T-helper 2 cell treated with Interferon-gamma antibody and Interleukin-4, amounts not matched to agents 5 μg/mL and 100 μg/mL, for 36 hours (primary cell): ENCODE data around the gene CCT2.

Experiments used
- DNase-seq: peaks from one replicate; pipeline ENCODE4 v3.0.0; 2021; ENCODE audit warnings: low spot score
- H3K27ac Mint-ChIP-seq: one replicate; pipeline ENCODE4 v1.8.0; 2021; ENCODE audit warnings: mild to moderate bottlenecking, mixed read lengths
- H3K27me3 Mint-ChIP-seq: one replicate; pipeline ENCODE4 v1.8.0; 2021; ENCODE audit warnings: low read depth, mixed read lengths
- H3K36me3 Mint-ChIP-seq: one replicate; pipeline ENCODE4 v1.8.0; 2021; ENCODE audit warnings: low read depth, mixed read lengths
- H3K4me1 Mint-ChIP-seq: one replicate; pipeline ENCODE4 v1.8.0; 2021; ENCODE audit warnings: low read depth, mixed read lengths
- H3K4me3 Mint-ChIP-seq: one replicate; pipeline ENCODE4 v1.8.0; 2022; ENCODE audit warnings: mild to moderate bottlenecking, moderate library complexity, mixed read lengths
- H3K9me3 Mint-ChIP-seq: one replicate; pipeline ENCODE4 v1.8.0; 2021; ENCODE audit warnings: mixed read lengths

CCT2 gene

DNA sequence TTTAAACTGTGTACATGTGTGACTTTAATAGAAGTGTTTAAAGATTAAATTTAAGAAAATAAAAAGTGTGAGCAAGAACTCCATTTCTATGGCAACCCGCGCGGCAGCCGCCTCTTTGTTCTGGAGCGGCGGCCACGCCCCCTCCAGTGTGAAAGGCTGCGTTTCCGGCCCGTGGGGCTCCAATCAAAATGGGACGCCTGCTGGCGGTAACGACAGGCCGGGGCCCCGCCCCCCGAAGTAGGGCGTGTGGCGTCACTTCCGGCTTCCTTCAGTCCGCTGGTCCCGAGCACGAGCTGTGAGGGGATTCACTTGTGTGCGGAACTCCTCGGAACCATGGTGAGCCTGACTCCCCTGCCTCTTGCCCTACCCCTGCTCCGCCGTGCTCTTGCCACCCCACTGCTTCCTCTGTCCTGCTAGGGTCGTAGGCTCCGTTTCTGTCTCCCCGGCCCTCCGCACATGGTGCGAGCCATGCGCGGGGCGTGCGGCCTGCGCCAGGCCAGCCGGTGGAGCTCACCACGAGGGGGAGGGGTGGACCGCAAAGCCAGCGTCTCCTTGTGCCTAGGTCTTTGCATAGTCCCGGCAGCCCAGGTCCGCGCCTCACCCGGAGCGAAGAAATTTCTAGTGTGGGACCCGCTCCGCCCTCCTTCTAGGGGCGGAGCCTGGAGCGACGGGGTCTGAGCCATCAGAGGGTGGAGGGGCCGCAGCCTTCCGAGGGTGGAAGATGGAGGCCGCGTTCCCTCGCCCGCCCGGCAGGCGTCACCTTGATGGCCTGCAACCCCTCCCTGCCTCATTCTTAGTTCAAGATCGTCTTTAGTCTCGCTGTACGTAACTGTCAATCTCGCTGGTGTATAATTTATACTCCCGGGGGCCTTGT, at the start of gene CCT2:
CCT2 (plus strand) TSS at position 271 of the 874 bp plus-strand sequence; CDS start at position 334, 63 bp downstream.
- DNase-seq: peak; percentile 96
- peak within 1 kb of the TSS; percentile 98 for H3K27ac Mint-ChIP-seq
- H3K4me1 Mint-ChIP-seq: peaks cover 6% of the 10 kb centered on the region
- no peaks in the 10 kb centered on the region for H3K27me3 Mint-ChIP-seq
- H3K9me3 Mint-ChIP-seq: no peaks in the 10 kb centered on the region
- H3K4me3 Mint-ChIP-seq: peak within 1 kb of the TSS; percentile 98
- H3K36me3 Mint-ChIP-seq: peaks cover 41% of the 10 kb centered on the region

DNA sequence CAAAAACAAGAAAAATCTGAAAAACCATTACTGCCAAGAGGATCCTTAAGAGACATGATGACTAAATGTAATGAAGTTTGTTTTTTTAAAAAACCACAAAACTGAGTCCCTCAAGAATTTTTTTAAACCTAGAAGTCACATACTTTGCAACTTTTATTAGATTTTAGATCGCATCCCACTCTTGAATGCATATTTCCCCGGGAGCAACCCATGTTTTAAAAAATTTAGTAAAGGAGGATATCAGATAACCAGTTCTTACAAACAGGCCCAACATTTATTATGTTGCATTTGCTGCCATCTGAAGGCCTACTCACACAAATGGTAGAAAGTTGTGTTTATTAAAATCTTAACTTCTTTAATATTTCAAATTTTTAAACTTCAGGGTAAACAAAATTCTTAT, 44.3 kb upstream of the CCT2 start:
- Mint-ChIP-seq H3K27ac (no peak overlapping the region), H3K4me1 (peaks cover 2% of the 10 kb centered on the region), H3K27me3 (no peaks in the 10 kb centered on the region), H3K36me3 (peaks cover 33% of the 10 kb centered on the region), H3K4me3 (no peak overlapping the region), H3K9me3 (peaks cover 20% of the 10 kb centered on the region)
- no peak for DNase-seq

DNA sequence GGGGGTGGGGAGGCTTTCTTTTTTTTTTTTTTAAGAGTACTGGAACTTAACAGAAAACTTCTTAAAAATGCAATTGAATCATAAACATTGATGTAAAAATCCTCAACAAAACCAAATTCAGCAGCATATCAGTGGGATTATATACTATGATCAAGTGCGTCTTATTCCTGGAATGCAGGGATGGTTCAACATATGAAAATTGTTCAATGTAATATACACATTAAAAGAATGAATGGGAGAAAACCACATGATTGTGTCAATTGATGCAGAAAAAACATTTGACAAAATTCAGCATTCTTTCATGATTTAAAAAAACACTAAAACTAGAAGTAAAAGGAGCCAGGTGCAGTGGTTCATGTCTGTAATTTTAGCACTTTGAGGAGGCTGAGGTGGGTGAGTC, 41.2 kb upstream of the CCT2 start:
- DNase-seq: no peak
- no peak overlapping the region for H3K27ac Mint-ChIP-seq
- H3K27me3 Mint-ChIP-seq: no peaks in the 10 kb centered on the region
- peaks cover 29% of the 10 kb centered on the region for H3K36me3 Mint-ChIP-seq
- H3K4me3 Mint-ChIP-seq: no peak overlapping the region
- peaks cover 4% of the 10 kb centered on the region for H3K4me1 Mint-ChIP-seq
- H3K9me3 Mint-ChIP-seq: peaks cover 21% of the 10 kb centered on the region

DNA sequence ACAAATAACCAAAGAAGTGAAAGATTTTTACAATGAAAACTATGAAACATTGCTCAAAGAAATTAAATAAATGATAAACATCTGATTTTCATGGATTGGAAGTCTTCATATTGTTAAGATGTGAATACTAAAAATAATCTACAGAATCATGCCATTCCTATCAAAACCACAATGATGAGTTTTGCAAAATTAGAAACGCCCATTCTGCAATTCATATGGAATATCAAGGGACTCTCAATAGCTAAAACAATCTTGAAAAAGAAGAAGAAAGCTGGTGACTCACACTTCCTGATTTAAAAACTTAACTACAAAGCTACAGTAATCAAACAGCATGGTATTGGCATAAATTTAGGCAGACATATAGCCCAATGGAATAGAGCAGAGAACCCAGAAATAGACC, 40.2 kb upstream of the CCT2 start:
- Mint-ChIP-seq H3K27me3 (no peaks in the 10 kb centered on the region), H3K9me3 (peaks cover 21% of the 10 kb centered on the region), H3K36me3 (peaks cover 26% of the 10 kb centered on the region), H3K4me1 (peaks cover 4% of the 10 kb centered on the region), H3K27ac (no peak overlapping the region), H3K4me3 (no peak overlapping the region)
- DNase-seq: no peak

DNA sequence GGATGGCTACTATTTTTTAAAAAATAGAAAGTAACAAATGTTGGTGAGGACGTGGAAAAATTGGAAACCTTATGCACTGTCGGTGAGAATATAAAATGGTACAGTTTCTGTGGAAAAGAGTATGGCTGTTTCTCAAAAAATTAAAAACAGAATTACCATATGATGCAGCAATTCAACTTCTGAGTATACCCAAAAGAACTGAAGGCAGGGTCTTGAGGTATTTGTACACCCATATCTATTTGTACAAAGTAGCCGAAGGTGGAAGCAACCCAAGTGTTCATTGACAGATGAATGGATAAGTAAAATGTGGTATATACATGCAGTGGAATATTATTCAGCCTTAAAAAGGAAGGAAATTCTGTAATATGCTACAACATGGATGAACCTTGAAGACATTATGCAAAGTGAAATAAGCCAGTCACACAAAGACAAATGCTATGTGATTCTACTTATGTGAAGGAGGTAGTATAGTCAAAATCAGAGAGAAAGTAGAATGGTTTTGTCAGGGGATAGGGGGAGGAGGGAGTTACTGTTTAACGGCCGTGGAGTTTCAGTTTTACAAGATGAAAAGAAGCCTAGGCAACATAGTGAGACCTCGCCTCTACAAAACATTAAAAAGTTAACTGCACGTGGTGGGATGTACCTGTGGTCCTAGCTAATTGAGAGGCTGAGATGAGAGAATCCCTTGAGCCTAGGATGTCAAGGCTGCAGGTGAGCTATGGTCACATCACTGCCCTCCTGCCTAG, 38.4 kb upstream of the CCT2 start:
- no peak for DNase-seq
- no peak overlapping the region for H3K27ac Mint-ChIP-seq

DNA sequence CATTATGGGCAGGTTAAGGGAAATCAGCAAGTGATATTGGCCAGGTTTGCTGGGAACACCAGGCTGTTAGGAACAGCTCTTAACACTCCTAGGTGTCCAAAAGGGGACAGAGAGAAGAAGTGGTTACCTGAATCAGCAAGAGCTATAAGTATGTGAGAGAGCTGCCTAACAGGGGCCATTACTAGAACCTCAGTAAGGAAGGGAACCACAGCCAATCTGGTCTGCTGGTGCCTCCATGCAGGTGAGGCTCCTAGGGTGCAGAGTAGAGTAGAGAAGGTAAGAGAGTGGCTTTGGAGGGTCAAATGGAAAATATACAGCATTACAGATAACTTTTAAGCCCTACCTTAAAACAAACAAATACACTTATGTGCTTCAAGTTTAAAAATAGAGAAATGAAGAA, 36.6 kb upstream of the CCT2 start:
- no peak for DNase-seq
- H3K4me3 Mint-ChIP-seq: no peak overlapping the region
- peaks cover 15% of the 10 kb centered on the region for H3K9me3 Mint-ChIP-seq
- peaks cover 2% of the 10 kb centered on the region for H3K4me1 Mint-ChIP-seq
- no peaks in the 10 kb centered on the region for H3K27me3 Mint-ChIP-seq
- peaks cover 16% of the 10 kb centered on the region for H3K36me3 Mint-ChIP-seq
- H3K27ac Mint-ChIP-seq: no peak overlapping the region

More for the DNA sequence above, 38.4 kb upstream of the CCT2 start:
- Mint-ChIP-seq H3K9me3 (peaks cover 21% of the 10 kb centered on the region), H3K27me3 (no peaks in the 10 kb centered on the region), H3K4me1 (peaks cover 2% of the 10 kb centered on the region), H3K4me3 (no peak overlapping the region), H3K36me3 (peaks cover 21% of the 10 kb centered on the region)

DNA sequence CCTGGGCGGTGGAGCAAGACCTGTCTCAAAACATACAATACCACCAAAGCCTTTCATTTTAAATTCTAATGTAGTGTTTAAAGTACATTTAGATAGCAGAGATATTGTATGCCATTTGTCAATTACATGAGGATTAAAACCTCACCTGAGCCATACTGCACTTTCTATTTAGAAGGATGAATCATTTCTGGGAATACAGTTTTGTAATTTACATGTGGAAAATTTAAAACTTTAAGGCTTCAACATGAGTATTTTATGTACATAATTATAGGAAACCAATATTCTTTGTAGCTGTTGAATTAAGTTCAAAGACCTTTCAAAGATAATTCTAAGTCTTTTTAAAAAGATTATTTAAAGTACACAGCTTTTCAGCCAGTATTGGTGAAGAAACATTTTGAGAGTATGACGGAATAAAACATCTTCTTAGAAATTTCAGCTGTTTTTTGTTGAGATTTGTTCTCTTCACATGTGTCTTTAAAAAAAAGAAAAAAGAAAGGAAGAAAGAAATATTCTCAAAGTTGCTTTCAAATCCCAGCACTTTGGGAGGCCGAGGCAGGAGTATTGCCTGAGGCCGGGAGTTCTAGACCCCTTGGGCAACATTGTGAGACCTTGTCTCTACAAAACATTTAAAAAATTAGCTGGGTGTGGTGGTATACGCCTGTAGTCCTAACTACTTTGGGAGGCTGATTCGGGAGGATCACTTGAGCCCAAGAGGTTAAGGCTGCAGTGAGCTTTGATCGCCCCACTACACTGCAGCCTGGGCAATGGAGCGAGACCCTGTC, 34.5 kb upstream of the CCT2 start:
- no peaks in the 10 kb centered on the region for H3K27me3 Mint-ChIP-seq
- H3K9me3 Mint-ChIP-seq: peaks cover 3% of the 10 kb centered on the region
- no peak overlapping the region for H3K4me3 Mint-ChIP-seq
- no peak for DNase-seq
- H3K4me1 Mint-ChIP-seq: peaks cover 2% of the 10 kb centered on the region
- no peak overlapping the region for H3K27ac Mint-ChIP-seq
- H3K36me3 Mint-ChIP-seq: peaks cover 6% of the 10 kb centered on the region

DNA sequence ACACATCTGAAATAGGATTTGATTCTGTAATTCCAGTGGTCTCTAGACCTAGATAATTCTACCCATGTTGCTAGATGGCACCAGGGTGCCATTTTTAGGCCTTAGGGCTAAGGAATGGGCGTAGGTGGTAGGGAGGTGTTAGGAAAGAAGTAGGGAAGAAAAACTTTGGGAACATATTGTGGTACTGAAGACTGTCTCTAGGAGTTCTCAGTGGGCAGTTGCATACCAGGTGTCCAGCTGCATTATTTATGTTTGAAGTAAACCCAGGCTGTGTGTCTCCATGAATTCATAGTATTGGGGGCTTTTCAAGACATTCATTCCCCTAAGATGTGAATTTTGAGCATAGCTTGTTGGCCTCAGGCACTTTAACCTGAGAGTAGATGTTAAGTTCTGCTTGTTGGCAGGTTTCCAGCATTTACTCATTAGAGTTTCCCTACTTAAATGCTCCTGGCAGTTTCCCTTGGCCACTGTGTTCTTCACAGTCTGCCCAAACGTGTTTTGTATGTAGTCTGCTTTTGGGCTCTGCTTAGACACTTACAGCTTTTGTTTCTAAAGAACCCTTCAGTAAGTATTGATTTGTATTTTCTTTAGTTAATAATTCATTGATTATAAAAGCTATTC, 31.5 kb upstream of the CCT2 start:
- H3K4me3 Mint-ChIP-seq: no peak overlapping the region
- DNase-seq: no peak
- no peaks in the 10 kb centered on the region for H3K9me3 Mint-ChIP-seq
- peaks cover 3% of the 10 kb centered on the region for H3K36me3 Mint-ChIP-seq
- no peak overlapping the region for H3K27ac Mint-ChIP-seq
- H3K4me1 Mint-ChIP-seq: no peaks in the 10 kb centered on the region
- H3K27me3 Mint-ChIP-seq: no peaks in the 10 kb centered on the region

DNA sequence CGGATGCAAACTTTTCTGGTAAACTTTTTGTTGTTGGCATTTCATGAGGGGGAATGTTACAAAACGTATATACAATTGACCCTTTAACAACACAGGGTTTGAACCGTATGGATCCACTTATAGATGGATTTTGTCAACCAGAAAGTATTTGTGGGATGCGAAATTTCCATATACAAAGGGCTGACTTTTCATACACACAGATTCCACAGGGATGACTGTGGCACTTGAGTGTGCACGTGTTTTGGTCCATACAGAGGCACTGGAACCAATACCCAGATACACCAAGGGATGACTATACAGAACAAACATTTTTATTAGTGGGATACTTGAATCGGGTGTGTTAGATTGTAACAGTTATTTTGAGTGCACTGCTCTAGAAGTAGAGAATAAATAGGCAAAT, 29.8 kb upstream of the CCT2 start:
- Mint-ChIP-seq H3K36me3 (peaks cover 3% of the 10 kb centered on the region), H3K27ac (no peak overlapping the region), H3K4me3 (no peak overlapping the region), H3K4me1 (no peaks in the 10 kb centered on the region), H3K9me3 (no peaks in the 10 kb centered on the region), H3K27me3 (no peaks in the 10 kb centered on the region)
- no peak for DNase-seq

DNA sequence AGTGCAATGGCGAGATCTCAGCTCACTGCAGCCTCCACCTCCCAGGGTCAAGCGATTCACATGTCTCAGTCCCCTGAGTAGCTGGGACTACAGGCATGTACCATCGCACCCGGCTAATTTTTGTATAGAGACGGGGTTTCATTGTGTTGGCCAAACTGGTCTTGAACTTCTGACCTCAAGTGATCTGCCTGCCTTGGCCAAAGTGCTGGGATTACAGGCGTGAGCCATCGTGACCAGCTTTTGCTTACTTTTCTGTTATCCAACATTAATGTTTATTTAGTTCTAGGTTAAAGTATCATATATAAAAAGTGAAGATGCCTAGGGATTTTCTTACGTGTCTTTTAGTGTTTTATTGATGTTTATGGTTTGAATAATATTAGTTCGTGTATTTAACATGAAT, 28.9 kb upstream of the CCT2 start:
- H3K9me3 Mint-ChIP-seq: no peaks in the 10 kb centered on the region
- H3K27me3 Mint-ChIP-seq: no peaks in the 10 kb centered on the region
- no peak for DNase-seq
- no peak overlapping the region for H3K4me3 Mint-ChIP-seq
- no peaks in the 10 kb centered on the region for H3K36me3 Mint-ChIP-seq
- H3K27ac Mint-ChIP-seq: no peak overlapping the region
- no peaks in the 10 kb centered on the region for H3K4me1 Mint-ChIP-seq

DNA sequence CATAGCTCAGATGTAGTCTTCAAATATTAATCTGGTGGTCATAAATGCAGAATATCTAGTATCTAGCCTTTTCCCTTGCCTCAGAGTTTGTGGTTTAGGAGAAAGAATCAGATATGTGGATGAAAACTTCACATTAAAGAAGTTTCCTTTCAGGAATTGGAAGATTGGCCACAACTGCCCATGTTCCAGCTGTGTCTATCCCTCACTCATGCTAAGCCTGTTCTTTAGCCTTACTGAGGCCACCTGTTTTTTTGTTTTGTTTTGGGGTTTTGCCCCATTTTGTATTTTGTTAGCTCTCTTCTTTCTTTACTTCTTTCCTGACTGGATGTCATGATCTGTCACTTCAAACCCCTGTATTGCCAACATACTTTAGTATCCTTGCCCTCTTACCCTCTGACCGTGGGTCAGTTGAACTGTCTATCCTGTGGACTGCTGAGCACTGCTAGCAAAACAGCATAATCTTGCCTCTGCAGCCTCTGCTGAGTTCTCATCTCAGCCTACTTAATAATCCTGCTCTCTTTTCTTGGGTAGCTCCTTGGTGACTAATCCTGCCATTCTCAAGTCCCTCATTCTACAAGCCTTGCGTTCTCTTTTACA, 22.0 kb upstream of the CCT2 start:
- Mint-ChIP-seq H3K9me3 (no peaks in the 10 kb centered on the region), H3K36me3 (peaks cover 12% of the 10 kb centered on the region), H3K4me3 (no peak overlapping the region), H3K27me3 (no peaks in the 10 kb centered on the region), H3K27ac (no peak overlapping the region), H3K4me1 (peaks cover 5% of the 10 kb centered on the region)
- DNase-seq: no peak

DNA sequence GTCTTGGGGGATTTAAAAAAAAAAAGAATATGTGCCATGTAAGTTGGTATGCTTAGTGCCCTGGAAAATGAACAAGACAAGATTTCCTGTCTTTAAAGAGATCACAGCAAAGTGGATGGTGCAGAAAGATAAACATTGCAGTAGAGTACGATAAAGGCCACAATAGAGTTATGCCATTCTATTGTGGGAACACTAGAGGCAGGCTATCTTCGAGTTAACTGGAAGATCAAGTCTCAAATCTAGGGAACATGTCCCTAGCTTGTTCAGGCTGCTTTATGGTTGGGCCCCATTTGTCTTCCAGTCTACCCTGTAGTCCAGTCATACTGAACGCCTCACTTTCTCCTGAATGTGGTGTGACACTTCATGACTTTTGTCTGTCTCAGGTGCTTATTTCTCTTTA, 18.7 kb upstream of the CCT2 start:
- no peak for DNase-seq
- Mint-ChIP-seq H3K9me3 (no peaks in the 10 kb centered on the region), H3K27me3 (no peaks in the 10 kb centered on the region), H3K36me3 (peaks cover 20% of the 10 kb centered on the region), H3K4me3 (no peak overlapping the region), H3K27ac (no peak overlapping the region), H3K4me1 (peaks cover 10% of the 10 kb centered on the region)

DNA sequence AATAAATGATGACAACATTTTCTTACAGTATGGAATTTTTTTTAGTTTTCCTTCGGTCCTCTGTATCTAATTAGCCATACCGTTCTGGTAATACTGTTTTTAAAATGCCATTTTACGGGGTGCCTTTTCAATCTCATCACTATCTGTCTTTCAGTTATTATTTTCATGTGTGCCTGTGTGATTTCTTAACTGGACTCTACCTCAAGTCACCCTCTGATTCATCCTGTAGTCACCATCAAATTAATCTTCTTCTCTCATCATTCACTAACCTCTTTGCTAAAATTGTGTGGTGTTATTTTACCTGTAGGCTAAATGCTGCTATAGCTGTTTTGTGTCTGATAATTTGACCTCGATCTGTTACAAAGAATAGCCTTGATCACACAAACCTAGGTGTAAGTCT, 16.0 kb upstream of the CCT2 start:
- Mint-ChIP-seq H3K27me3 (no peaks in the 10 kb centered on the region), H3K27ac (no peak overlapping the region)

More for the DNA sequence above, 16.0 kb upstream of the CCT2 start:
- Mint-ChIP-seq H3K36me3 (peaks cover 26% of the 10 kb centered on the region), H3K9me3 (no peaks in the 10 kb centered on the region), H3K4me3 (no peak overlapping the region), H3K4me1 (peaks cover 10% of the 10 kb centered on the region)
- DNase-seq: no peak
